NT2/D1 (cell line): ENCODE measurements around the gene GRM6.

ENCODE experiments used
- YY1 ChIP-seq: IDR thresholded peaks from 2 replicates; pipeline ENCODE4 v1.6.1; 2011; ENCODE audit not compliant: insufficient read length, insufficient read depth
- ZNF274 ChIP-seq: IDR thresholded peaks from 2 replicates; pipeline ENCODE4 v1.6.1; 2011; ENCODE audit warnings: mild to moderate bottlenecking, low read depth, low read length

GRCh38 chr5:179023528-179024189, 28.5 kb upstream of the GRM6 start, which contains the start of gene ZNF879:
- TF ChIP-seq YY1 (no peak), ZNF274 (no peak)
